ENCODE results near the gene EFNA2. TPM values are rescaled to one million over a fixed set of nuclear protein-coding genes. Genes with fewer than 3 reads are reported as not detected.

EFNA2 gene
- total and polyA plus RNA-seq, 2 of the 8 experiments (the other 6 are each of a cell fraction or from before 2014, with no cell fraction given) = 4.0 to 7.0 TPM

GRCh38 chr19:1262623-1263123, 23.0 kb upstream of the EFNA2 start (continued):
- TF ChIP-seq CTCF (IDR thresholded peaks at IDR 0.05; ENCODE audit: control extremely low read depth in 1 of 3, insufficient read depth in 1 of 3, low read depth in 1 of 3, low read length in 3 of 3) = no peak
- TF ChIP-seq EP300 (IDR thresholded peaks at IDR 0.05; ENCODE audit: borderline replicate concordance in 1 of 2, low read depth in 2 of 2, low read length in 2 of 2) = peak in 1 of 2 experiments; percentile 31; a peak in 1 of 3 replicates
- TF ChIP-seq CTBP2 (IDR thresholded peaks at IDR 0.05; ENCODE audit: borderline replicate concordance, insufficient read depth, insufficient read length, low read length) = peak; percentile 41
- TF ChIP-seq SIN3A (conservative IDR thresholded peaks at IDR 0.05 in 1 of 2, IDR thresholded peaks at IDR 0.05 in 1 of 2; ENCODE audit: low read depth in 1 of 2, low read length in 2 of 2) = no peak
- TF ChIP-seq PHF8 (conservative IDR thresholded peaks at IDR 0.05; ENCODE audit: low read depth, low read length) = no peak
